GM06990 (cell line): ENCODE results near the gene COPA.

Source experiments
- DNase-seq: peaks from one replicate; pipeline ENCODE4 v3.0.0-alpha.2; 2011; ENCODE audit not compliant: insufficient read length; ENCODE audit errors: extremely low read depth
- H3K27me3 ChIP-seq: replicated peaks from 2 replicates; pipeline ENCODE4 v1.6.0; 2011; ENCODE audit warnings: low read length; ENCODE audit not compliant: control insufficient read depth, insufficient read depth
- H3K36me3 ChIP-seq: 2 replicates; pipeline ENCODE4 v1.5.1; 2011; ENCODE audit warnings: low read length; ENCODE audit not compliant: control insufficient read depth, insufficient read depth
- H3K4me3 ChIP-seq: replicated peaks from 2 replicates; pipeline ENCODE4 v1.5.1; 2011; ENCODE audit warnings: low read depth, mild to moderate bottlenecking, control low read depth, low read length
- TF ChIP-seq, protein P1 (sequence below): IDR thresholded peaks from 2 replicates; pipeline ENCODE4 v1.5.1; 2011; ENCODE audit warnings: low read length, control low read depth, mild to moderate bottlenecking, inconsistent platforms; ENCODE audit not compliant: insufficient read depth, poor library complexity, severe bottlenecking

The COPA gene

DNA sequence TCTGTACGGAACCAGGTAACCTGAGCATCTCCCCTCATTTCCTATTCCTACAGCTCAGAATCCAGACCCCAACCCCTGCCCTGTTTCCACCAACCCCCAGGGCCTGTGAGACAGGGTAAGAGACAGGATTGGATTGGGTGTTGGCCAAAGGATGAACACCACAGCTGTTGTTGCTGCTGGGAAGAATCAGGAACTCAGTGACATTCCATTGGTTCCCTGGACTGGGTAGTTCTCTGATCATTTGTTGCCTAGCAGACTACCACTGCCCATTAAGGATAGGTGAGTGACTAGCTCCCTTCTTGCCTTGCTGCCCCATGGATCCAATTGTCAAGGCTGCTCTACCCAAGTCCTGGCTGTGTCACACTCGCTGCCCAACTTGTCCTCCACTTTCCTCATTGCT, 10.2 kb upstream of the COPA start:
- Histone ChIP-seq H3K27me3 (no peaks in the 10 kb centered on the region), H3K4me3 (no peak overlapping the region), H3K36me3 (peaks cover 68% of the 10 kb centered on the region)
- DNase-seq: no peak
- TF ChIP-seq, protein P1, sequence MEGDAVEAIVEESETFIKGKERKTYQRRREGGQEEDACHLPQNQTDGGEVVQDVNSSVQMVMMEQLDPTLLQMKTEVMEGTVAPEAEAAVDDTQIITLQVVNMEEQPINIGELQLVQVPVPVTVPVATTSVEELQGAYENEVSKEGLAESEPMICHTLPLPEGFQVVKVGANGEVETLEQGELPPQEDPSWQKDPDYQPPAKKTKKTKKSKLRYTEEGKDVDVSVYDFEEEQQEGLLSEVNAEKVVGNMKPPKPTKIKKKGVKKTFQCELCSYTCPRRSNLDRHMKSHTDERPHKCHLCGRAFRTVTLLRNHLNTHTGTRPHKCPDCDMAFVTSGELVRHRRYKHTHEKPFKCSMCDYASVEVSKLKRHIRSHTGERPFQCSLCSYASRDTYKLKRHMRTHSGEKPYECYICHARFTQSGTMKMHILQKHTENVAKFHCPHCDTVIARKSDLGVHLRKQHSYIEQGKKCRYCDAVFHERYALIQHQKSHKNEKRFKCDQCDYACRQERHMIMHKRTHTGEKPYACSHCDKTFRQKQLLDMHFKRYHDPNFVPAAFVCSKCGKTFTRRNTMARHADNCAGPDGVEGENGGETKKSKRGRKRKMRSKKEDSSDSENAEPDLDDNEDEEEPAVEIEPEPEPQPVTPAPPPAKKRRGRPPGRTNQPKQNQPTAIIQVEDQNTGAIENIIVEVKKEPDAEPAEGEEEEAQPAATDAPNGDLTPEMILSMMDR: no peak

DNA sequence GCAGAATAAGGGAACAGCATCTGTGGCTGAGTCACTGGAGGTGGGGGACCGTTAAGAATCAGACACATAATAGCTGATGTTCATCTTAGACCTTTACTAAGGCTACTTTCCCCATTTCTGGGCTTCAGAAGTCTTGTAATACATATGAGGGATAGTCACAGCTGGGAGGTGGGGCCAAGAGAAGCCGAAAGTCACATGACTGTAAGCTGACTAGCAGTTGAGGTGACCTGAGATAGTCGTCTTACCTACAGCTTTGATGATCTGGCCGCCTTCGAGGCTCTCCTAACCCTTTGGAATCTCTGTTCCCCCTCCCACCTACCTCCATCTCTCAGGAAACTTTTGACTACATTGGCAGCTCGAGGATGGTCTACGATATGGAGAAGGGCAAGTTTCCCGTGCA, 9.5 kb upstream of the COPA start:
- H3K4me3 ChIP-seq: no peak overlapping the region
- H3K27me3 ChIP-seq: no peaks in the 10 kb centered on the region
- TF ChIP-seq, protein P1: no peak
- peaks cover 61% of the 10 kb centered on the region for H3K36me3 ChIP-seq
- DNase-seq: no peak

DNA sequence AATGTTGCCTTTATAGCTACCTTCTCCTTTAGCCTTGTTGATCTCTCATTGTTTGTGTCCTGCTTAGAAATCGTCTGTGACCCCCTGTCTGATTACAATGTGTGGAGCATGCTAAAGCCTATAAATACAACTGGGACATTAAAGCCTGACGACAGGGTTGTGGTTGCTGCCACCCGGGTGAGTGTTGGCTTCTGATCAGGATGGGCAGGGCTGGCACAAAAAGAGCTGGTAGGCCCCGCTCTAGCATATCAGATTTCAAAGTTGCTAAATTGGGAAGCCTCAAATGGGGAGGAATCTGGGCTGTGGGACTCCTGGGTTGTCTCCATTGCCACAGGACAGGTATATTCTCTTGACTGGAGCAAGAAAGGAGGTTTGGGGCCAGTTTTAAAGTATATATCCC, 8.6 kb upstream of the COPA start:
- H3K36me3 ChIP-seq: peaks cover 56% of the 10 kb centered on the region

DNA sequence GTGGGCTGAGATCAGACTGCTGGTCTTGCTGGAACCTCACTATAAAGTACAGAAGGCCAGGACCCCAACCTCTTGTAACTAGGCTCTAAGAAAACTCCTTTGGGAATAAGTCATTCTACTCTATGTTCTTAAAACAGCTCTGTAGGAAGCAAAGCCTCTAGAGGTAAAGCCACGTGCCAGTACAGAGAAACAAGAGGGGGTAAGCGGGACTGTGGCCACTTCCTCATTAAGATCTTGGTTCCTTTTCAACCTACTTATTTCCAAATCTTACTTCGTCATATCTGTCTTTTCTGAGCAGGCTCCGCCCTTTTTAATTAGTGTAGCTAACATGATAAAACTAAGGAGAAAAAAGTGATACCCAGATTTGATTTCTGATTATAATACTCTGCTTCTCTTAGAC, 3.9 kb upstream of the COPA start:
- no peak overlapping the region for H3K4me3 ChIP-seq
- peaks cover 23% of the 10 kb centered on the region for H3K36me3 ChIP-seq
- DNase-seq: peak; percentile 38
- TF ChIP-seq, protein P1: no peak
- H3K27me3 ChIP-seq: no peaks in the 10 kb centered on the region

More for the DNA sequence above, 8.6 kb upstream of the COPA start:
- H3K27me3 ChIP-seq: no peaks in the 10 kb centered on the region
- DNase-seq: no peak
- TF ChIP-seq, protein P1: no peak
- no peak overlapping the region for H3K4me3 ChIP-seq

DNA sequence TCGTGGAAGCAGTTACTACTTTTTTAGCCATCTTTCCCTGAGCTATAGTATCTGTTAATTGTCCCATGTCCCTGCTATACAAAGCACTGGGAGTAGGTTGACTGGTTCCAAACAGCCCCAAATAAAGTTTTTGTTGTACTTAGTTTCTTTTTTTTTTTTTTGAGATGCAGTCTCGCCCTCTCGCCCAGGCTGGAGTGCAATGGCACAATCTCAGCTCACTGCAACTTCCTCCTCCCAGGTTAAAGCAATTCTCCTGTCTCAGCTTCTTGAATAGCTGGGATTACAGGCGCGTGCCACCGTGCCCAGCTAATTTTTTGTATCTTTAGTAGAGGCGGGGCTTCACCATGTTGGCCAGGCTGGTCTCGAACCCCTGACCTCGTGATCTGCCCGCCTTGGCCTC, 3.4 kb upstream of the COPA start:
- TF ChIP-seq, protein P1: no peak
- DNase-seq: no peak
- H3K4me3 ChIP-seq: no peak overlapping the region
- no peaks in the 10 kb centered on the region for H3K27me3 ChIP-seq
- H3K36me3 ChIP-seq: peaks cover 18% of the 10 kb centered on the region

DNA sequence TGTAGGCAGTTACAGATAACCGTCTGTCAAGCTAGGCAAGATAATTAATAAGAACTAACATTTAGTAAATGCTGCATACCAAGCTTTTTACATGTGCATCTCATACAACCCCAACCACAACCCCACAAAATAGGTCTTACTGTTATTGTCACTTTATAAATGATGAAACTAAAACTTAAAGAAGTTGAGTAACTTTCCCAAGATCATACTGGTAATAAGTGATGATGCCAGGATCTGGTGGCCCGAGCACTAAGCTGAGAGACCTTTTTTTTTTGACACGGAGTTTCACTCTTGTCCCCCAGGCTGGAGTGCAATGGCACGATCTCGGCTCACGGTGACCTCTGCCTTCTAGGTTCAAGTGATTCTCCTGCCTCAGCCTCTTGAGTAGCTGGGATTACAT, 1.9 kb upstream of the COPA start:
- peaks cover 8% of the 10 kb centered on the region for H3K36me3 ChIP-seq
- TF ChIP-seq, protein P1: no peak
- no peak for DNase-seq
- H3K4me3 ChIP-seq: no peak overlapping the region
- H3K27me3 ChIP-seq: no peaks in the 10 kb centered on the region
